ENCODE measurements around the gene ANO1. TPM values are rescaled to one million over a fixed set of nuclear protein-coding genes. Genes with fewer than 3 reads are reported as not detected.

ANO1 gene
- total RNA-seq, 4 donors from 2014 or later, result 22.5 to 57.6 (median 41.4) TPM

DNA sequence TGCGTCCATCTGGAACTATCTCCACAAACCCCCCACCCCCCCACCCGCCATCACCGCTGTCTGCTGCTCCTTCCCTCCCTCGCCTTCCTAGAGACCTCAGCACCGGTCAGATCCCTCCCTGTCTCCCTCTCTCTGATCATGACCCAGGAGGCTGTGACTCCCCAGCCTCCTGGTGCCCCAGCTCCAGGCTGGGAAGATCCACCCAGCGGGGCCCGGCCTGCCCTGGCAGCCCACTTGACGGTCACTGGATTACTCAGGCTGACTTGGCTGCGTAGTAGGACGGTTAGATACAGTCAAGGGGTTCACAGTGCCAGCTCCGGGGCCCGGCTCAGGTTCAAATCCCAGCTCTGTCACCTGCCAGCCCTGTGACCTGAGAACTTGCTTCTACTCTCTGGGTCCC, 59.3 kb downstream of the ANO1 start:
- no CpG with 5 or more reads among the region's 12 CpGs for WGBS, 2 donors (ENCODE audit: low coverage in 1 of 2)
- no peak overlapping the region for H3K27ac ChIP-seq
- no peak overlapping the region for H3K4me3 ChIP-seq
- ATAC-seq, result no peak
- H3K27me3 ChIP-seq, result peaks cover 15% of the 10 kb centered on the region
- TF ChIP-seq POLR2AphosphoS5 (IDR thresholded peaks at IDR 0.05), result no peak
- no peak for TF ChIP-seq POLR2A (IDR thresholded peaks at IDR 0.05)
- no peak for TF ChIP-seq CTCF (IDR thresholded peaks at IDR 0.05)
- TF ChIP-seq EP300 (IDR thresholded peaks at IDR 0.05), result no peak
- no peaks in the 10 kb centered on the region for H3K9me3 ChIP-seq
- H3K36me3 ChIP-seq, result no peaks in the 10 kb centered on the region
- H3K4me1 ChIP-seq, result peaks cover 0 to 13% (median 0%) of the 10 kb centered on the region in 3 donors

DNA sequence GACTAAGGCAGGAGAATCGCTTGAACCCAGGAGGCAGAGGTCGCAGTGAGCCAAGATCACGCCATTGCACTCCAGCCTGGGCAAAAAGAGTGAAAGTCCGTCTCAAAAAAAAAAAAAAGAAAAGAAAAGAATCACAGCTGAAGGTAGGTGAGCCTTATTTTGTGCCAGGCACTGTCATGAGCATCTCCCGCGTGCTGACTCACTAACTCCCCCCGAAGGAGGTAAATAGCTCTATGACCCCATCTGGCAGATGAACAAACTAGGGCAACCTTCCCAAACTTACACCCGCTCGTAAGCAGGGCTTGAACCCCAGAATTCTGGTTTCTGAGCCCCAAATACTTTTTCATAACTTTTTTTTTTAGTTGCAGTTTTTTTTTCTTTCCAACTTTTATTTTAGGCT, 60.3 kb downstream of the ANO1 start:
- no peaks in the 10 kb centered on the region for H3K9me3 ChIP-seq
- H3K36me3 ChIP-seq, result no peaks in the 10 kb centered on the region
- WGBS, 2 donors (ENCODE audit: low coverage in 1 of 2), result 87 to 90% methylated on average over 2 to 7 of the region's 9 CpGs
- TF ChIP-seq EP300 (IDR thresholded peaks at IDR 0.05), result no peak
- TF ChIP-seq POLR2AphosphoS5 (IDR thresholded peaks at IDR 0.05), result no peak
- no peak for TF ChIP-seq POLR2A (IDR thresholded peaks at IDR 0.05)
- no peak for TF ChIP-seq CTCF (IDR thresholded peaks at IDR 0.05)
- H3K27me3 ChIP-seq, result peaks cover 25% of the 10 kb centered on the region
- no peak for ATAC-seq
- H3K4me1 ChIP-seq, result peaks cover 0 to 13% (median 0%) of the 10 kb centered on the region in 3 donors
- no peak overlapping the region for H3K4me3 ChIP-seq
- H3K27ac ChIP-seq, result no peak overlapping the region

DNA sequence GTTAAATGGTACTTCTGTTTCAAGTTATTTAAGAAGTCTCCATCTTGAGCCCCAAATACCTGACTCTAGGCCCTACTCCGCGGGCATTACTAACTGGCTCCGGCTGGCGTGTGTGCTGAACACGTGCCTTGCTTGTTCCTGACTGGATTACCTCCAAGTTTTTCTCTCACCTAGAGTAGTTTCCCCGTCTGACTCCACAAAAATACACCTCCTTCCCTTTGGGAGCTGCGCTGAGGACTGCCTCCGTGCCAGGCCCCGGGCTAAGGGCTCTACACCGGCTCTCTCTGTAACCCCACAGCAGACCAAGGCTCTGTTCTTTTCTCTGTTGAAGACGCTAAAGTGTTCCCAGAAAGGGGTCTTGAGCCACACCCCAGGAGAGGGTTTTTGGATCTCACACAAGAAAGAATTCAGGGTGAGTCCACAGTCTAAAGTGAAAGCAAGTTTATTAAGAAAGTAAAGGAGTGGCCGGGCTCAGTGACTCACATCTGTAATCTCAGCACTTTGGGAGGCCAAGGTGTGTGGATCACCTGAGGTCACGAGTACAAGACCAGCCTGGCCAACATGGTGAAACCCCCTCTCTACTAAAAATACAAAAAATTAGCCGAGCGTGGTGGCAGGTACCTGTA, 61.8 kb downstream of the ANO1 start:
- H3K36me3 ChIP-seq, result no peaks in the 10 kb centered on the region

DNA sequence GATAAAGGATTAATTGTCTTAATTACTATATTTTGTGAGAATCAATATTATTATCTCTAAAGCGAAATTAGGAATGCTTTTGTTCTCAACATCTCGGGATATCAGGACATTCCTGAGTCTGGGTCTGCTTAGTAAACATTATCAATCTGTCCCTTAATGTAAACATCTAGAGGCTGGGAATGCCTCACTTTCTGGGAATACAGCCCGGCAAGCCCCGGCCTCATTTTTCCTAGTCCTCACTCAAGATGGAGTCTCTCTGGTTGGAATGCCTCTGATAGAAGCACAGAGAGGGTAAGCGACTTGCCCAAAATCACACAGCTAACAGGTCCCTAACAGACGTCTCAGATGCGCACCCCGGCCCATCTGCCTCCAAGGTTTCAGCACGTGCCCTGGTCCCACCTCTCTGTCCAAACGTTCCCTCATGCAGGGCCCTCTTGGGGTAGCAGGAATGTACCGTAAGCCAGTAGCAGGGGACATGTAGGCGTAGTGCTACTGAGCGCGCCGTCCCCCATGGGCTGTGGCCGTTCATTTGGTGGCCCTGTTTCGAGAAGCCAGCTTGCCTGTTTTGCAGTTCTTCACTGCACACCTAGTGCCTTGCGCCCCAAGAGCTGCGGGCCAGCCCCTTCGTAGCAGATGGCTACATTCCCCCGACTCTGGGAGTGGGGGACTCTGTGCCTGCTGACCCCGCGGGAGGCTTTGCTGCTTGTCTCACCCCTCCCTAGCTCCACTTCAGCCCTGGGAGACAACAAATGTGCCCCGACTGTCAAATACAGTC, 62.8 kb downstream of the ANO1 start:
- Histone ChIP-seq H3K4me1 (peaks cover 0 to 13% (median 0%) of the 10 kb centered on the region in 3 donors), H3K27ac (peak overlapping the region in 1 of 4 donors; percentile 6), H3K36me3 (no peaks in the 10 kb centered on the region), H3K9me3 (no peaks in the 10 kb centered on the region), H3K27me3 (peaks cover 47% of the 10 kb centered on the region), H3K4me3 (peak overlapping the region in 1 of 2 donors; percentile 9)
- 48 to 68% methylated on average over 17 to 18 of the region's 24 CpGs for WGBS, 2 donors (ENCODE audit: low coverage in 1 of 2)
- TF ChIP-seq POLR2AphosphoS5 (IDR thresholded peaks at IDR 0.05), result no peak
- TF ChIP-seq CTCF (IDR thresholded peaks at IDR 0.05), result no peak
- no peak for TF ChIP-seq EP300 (IDR thresholded peaks at IDR 0.05)
- no peak for TF ChIP-seq POLR2A (IDR thresholded peaks at IDR 0.05)
- ATAC-seq, result no peak

More for the DNA sequence above, 61.8 kb downstream of the ANO1 start:
- TF ChIP-seq EP300 (IDR thresholded peaks at IDR 0.05) (no peak), CTCF (IDR thresholded peaks at IDR 0.05) (no peak), POLR2AphosphoS5 (IDR thresholded peaks at IDR 0.05) (no peak), POLR2A (IDR thresholded peaks at IDR 0.05) (no peak)
- no peak for ATAC-seq
- Histone ChIP-seq H3K27me3 (peaks cover 40% of the 10 kb centered on the region), H3K4me1 (peaks cover 0 to 13% (median 0%) of the 10 kb centered on the region in 3 donors), H3K4me3 (no peak overlapping the region), H3K27ac (no peak overlapping the region), H3K9me3 (no peaks in the 10 kb centered on the region)
- 83 to 88% methylated on average over 6 of the region's 15 CpGs for WGBS, 2 donors (ENCODE audit: low coverage in 1 of 2)
